ENCODE data around the gene ESYT2. TPM values are rescaled to one million over a fixed set of nuclear protein-coding genes. Genes with fewer than 3 reads are reported as not detected.

Gene ESYT2
- total and polyA plus RNA-seq, 4 donors: 4.9 to 31.7 (median 17.2) TPM

DNA sequence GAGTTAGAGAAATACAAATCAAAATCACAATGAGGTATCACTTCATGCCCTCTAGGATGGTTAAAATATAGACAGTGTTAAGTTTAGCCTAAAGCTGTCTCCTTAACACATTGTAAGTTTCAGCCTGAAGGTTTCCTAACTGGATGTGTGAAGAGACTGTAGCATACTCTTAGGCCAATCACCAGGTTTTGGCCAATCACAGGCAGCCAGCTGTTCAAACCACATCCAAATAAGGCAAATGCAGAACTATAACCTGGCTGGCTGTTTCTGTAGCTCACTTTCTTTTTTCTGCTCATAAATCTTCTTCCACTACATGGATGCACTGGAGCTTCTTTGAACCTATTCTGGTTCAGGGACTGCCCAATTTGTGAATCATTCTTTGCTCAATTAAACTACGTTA, 19.7 kb downstream of the ESYT2 start:
- H3K4me3 ChIP-seq (ENCODE audit: low read depth in 1 of 3, low read length in 3 of 3): no peak overlapping the region
- peaks cover 0 to 2% (median 0%) of the 10 kb centered on the region in 4 donors for H3K36me3 ChIP-seq (ENCODE audit: control insufficient read depth in 4 of 4, insufficient read depth in 3 of 4, low read depth in 1 of 4, low read length in 3 of 4)
- DNase-seq (ENCODE audit: low spot score): no peak
- no peaks in the 10 kb centered on the region for H3K4me1 ChIP-seq (ENCODE audit: control insufficient read depth in 4 of 4, insufficient read depth in 4 of 4, low read length in 3 of 4)
- no peaks in the 10 kb centered on the region for H3K9me3 ChIP-seq (ENCODE audit: control insufficient read depth in 4 of 4, low read length in 3 of 4)
- TF ChIP-seq SP1 (IDR thresholded peaks at IDR 0.05) (no peak), FOXA2 (IDR thresholded peaks at IDR 0.05) (no peak), GABPA (IDR thresholded peaks at IDR 0.05 in 1 of 2, conservative IDR thresholded peaks at IDR 0.05 in 1 of 2) (no peak), FOXA1 (IDR thresholded peaks at IDR 0.05) (no peak), RAD21 (IDR thresholded peaks at IDR 0.05) (no peak), YY1 (IDR thresholded peaks at IDR 0.05) (no peak), JUND (IDR thresholded peaks at IDR 0.05) (no peak), HNF4G (IDR thresholded peaks at IDR 0.05) (no peak), REST (IDR thresholded peaks at IDR 0.05) (no peak), EGR1 (IDR thresholded peaks at IDR 0.05; ENCODE audit: low read depth in 2 of 2) (no peak), HNF4A (conservative IDR thresholded peaks at IDR 0.05) (no peak), TAF1 (conservative IDR thresholded peaks at IDR 0.05) (no peak), MAX (IDR thresholded peaks at IDR 0.05) (no peak), CTCF (IDR thresholded peaks at IDR 0.05; ENCODE audit: low read depth, low read length, missing input control) (no peak), RXRA (IDR thresholded peaks at IDR 0.05) (no peak), NR2F2 (IDR thresholded peaks at IDR 0.05) (no peak), ZBTB33 (IDR thresholded peaks at IDR 0.05) (no peak)
- TF ChIP-seq, protein P1, sequence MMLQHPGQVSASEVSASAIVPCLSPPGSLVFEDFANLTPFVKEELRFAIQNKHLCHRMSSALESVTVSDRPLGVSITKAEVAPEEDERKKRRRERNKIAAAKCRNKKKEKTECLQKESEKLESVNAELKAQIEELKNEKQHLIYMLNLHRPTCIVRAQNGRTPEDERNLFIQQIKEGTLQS (IDR thresholded peaks at IDR 0.05): no peak
- H3K27ac ChIP-seq (ENCODE audit: low read depth in 1 of 2, low read length in 2 of 2): no peak overlapping the region
- 94% methylated on average over 1 of the region's 1 CpG for WGBS
- H3K27me3 ChIP-seq (ENCODE audit: control insufficient read depth in 4 of 4, insufficient read depth in 4 of 4, low read length in 3 of 4): no peaks in the 10 kb centered on the region
- H3K9ac ChIP-seq (ENCODE audit: low read depth in 1 of 2, low read length in 2 of 2): no peak overlapping the region
